GM11168 (cell line): Measurements from ENCODE around the gene TGM3.

Experiments used
- in situ Hi-C: fragments of 300-500 bp; cut with MboI; formaldehyde crosslinking; loops from one replicate; pipeline ENCODE4 v1.12.0; 2022; ENCODE audit warnings: low sequenced_read_pairs; ENCODE audit not compliant: unreplicated experiment

The TGM3 gene

DNA sequence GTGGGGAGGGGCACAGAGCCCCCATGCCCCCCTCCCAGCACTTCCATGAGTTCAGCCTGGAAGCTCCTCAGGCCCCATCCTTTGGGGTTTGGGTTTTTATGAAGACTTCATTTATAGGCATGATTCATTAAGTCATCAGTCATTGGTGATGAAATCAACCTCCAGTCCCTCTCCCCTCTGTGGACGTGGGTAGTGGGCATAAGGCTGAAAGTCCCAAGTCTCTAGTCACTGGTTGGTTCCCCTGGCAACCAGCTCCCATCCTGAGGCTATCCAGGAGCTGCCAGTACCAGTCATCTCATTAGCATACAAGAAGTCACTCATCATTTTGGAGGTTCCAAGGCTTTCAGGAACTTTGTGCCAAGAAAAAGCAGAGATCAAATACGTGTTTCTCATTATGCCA is 9.2 kb downstream of the TGM3 start:
- in situ Hi-C loops, result no loop called here

DNA sequence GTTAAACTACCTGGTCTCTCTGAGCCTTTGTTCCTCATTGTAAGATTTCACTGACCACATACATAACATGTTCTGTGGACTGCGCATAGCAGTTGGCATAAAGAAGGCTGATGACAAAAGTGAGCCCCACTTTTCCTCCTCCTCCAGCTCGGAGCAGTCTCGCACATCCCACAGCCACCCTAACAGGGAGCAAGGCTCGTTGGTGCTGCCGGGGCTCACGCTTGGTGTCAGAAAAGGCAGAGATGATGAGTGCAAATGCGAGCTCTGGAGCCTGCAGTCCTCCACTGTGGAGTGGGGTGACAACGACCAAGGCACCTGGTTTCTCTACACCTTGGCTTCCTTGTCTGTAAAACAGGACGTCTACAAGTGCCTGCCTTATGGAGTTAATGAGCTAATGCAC is 9.7 kb downstream of the TGM3 start:
- in situ Hi-C loops, result no loop called here

DNA sequence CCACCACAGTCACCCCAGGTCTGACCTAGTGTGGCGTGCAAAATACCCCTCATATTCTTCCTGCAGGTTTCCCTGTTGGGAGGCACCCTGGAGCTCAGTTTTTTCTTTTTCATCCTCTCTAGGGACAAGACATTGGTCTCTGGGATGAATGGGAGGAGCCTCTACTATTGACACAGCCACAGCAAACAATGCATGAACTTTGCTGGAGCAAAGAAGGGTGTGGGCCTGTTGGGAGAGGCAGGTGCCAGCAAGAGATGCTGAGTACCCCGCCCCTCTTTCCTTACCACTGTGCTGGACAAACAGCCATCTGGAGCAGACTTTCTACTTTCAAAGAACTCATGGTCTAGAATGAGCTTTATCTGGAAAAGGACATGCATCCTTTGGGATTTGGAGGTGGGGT is 10.1 kb downstream of the TGM3 start:
- in situ Hi-C loops, result no loop called here

DNA sequence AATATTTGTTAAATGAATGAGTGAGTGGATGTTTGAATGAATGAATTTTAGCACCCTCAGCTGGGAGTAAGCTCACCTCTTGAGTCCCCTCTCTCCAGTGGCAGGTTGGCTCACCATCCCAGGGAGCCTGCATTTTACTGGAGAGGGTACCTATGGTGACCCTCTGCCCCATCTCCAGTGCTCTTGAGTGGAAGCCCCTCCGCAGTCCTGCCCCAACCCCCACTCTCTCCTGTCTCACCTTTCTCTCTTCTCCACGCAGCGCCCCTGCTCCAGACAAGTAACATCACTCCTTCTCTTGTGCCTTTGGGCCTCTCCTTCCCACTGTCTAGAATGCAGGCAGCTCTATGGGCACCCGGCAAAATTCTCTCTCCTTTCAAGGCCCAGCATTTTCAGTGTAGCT is 11.3 kb downstream of the TGM3 start:
- in situ Hi-C loops, result no loop called here

DNA sequence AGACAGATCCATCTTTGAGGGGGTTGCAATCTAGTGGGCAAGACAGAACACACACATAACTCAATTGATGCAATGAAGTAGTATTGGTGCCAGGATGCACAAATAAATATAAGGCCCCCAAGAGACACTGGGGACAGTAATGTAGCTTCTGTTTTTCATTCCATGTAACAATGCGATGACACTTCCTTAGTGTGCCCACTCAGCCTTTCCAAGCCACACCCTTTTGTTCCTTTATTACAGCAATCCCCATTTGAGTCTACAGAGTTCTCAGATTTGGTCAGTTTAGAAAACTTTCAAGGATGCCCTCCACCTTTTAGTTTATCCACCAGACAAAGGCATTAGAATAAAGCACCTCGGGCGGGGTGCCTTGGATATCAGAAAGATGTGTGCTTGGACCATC is 15.5 kb downstream of the TGM3 start:
- in situ Hi-C loops, result no loop called here

DNA sequence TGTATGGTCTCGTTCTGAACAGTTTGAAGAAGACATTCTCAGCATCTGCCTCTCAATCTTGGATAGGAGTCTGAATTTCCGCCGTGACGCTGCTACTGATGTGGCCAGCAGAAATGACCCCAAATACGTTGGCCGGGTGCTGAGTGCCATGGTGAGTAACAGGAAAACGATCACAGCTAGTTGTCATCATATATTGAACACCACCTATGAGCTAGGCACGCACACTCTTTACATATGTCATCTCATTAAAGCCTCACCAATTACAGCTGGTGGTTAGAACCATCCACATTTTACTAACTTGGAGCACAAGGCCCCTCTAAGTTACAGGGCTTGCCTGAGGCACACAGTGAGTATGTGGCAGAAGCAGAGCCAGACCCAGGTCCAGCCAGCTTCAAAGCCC is 17.1 kb downstream of the TGM3 start:
- in situ Hi-C loops, result no loop called here

DNA sequence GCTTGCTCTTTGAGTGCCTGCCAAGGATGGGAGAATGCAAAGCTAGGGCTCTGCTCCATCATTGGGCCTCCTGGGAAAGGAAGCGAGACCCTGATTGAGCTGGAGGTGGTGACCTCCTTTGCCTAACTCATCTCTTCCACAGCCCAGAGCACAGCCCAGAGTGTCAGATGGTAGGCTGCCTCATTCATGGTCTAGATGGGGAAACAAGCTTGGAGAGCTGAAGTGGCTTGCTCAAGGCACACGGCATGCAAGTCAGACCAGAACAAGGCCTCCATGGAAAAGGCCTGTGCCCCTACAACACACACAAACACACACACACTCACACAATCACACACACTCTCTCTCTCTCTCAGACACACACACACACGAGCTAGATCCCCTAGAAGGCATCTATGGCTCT is 17.5 kb downstream of the TGM3 start:
- in situ Hi-C loops, result no loop called here

DNA sequence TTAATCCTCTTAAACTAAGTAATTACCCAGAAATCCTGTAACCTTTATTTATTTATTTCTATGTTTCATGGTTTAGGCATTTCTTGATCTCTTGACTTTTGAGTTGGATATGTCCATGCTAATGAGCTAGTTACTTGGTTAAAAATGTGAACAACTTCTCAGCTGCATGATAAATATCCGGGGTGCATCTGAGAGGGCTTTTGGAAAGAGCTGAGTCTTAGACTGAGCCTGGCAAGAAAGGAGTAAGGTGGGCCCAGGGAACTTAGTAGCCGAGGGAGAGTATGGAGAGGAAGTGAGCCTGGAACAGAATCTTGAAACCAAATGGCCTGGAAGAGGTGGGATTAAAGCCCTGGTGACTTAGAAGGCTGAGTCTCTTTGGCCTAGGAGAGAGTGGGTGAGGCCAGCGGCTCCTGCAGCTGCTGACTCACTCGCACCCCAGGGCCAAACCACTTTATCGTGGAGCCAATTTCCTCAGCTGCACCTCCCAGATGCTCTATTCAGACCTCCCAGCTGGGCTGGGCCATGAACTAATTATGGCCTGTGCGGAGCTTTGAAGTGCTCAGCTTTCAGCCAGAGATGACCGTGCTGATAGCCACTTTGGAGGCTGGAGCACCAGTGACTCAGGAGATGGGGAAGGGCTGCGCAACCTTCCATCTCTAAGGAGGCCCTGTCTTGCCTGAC is 19.1 kb downstream of the TGM3 start:
- in situ Hi-C loops, result no loop called here

DNA sequence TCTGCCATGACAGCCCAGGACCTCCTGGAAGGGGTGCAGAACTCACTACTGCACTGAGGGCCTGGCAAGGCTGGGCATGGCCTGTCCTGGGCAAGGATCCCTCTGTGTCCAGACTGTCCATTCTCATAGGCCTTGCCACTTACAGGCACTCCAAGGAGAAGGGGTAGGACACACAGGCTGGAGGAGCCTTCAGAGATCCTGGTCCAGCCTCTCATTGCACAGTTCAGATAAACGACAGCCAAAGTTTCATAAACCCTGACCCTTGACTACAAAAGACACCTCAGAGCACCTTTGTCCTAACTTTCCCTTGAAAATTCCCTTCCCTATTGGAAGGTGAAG is 19.6 kb downstream of the TGM3 start:
- in situ Hi-C loops, result no loop called here

DNA sequence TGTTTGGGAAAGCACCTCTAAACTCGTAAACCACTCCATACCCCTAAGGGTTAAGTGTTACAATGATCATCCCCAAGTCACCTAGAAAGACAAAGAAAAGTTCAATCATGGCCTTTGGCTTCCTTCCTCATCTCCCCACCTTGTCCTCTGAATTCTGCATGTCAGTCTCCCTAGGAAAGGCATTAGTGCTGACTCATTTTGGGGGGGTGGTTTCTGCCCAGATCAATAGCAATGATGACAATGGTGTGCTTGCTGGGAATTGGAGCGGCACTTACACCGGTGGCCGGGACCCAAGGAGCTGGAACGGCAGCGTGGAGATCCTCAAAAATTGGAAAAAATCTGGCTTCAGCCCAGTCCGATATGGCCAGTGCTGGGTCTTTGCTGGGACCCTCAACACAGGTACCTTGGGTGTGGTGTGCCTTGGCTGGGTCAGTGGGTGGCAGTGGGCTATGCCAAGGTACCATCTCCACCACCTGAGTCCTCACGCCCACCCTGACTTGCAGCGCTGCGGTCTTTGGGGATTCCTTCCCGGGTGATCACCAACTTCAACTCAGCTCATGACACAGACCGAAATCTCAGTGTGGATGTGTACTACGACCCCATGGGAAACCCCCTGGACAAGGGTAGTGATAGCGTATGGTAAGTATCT is 21.2 kb downstream of the TGM3 start:
- in situ Hi-C loops, result no loop called here

DNA sequence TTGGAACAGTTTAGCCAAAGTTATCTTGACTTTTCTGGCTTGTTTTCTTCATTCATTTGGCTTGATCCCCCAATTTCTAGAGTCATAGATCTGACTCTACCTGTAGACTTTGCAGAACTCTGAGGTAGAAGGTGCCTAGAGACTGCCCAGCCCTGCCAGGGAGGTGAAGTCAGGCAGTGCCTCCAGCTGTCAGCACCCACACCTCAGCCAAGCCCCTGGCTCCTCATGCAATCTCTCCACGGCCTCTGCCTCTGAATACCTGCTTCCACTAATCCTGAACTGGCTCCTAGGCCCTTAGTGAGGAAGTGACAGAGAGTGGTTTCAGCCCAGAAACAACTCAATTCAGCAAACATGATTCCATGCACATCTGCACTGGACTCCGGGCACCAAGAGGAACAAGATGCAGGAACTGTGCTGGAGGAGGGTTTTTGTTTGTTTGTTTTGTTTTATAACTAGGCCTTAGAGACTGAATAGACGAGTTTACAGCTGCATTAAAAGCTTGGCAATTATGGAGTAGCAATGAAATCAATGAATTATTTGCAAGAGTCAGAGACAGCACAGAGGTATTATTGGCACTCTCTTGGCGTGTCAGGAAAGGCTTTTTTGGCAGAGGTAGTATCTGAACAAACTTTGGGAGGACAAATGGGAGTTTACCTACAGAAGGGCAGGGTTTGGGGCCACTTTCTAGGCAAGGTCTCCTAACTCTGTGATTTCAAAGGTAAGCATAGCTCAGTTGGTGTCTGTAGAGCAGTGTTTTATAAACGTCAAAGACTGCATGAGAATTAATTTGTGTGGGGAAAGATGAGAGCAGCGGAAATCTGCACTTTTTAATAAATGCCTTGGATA is 25.2 kb downstream of the TGM3 start:
- in situ Hi-C loops, result no loop called here

DNA sequence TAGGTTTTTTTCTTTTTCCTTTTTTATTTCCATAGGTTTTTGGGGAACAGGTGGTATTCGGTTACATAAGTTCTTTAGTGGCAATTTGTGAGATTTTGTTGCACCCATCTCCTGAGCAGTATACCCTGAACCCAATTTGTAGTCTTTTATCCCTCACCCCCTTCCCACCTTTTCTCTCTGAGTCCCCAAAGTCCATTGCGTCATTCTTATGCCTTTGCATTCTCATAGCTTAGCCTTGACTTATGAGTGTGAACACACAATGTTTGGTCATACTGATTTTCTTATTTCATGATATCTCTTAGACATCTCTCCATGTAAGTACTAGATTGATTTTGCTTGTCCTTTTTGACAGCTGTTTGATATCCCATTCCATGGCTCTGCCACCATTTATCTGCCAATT is 27.2 kb downstream of the TGM3 start:
- in situ Hi-C loops, result no loop called here

DNA sequence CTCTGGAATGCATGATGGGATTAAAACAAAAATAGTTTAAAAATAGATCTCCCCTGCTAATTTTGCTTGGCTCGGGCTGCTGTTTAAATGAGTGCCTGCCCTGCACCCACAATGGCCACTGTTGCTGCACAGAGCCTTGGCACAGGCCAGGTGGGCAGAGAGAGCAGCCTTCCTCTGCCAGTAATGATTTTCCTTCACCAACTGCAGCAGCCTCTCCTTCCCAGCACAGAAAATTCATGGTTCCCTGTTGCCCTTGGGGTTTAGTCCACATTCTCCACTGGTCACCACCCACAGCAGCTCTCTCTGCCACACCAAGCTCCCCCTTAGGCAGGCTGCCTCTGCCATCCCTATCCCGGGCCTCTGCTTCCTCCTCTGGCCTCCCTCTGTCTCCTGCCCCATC is 30.2 kb downstream of the TGM3 start:
- in situ Hi-C loops, result no loop called here

DNA sequence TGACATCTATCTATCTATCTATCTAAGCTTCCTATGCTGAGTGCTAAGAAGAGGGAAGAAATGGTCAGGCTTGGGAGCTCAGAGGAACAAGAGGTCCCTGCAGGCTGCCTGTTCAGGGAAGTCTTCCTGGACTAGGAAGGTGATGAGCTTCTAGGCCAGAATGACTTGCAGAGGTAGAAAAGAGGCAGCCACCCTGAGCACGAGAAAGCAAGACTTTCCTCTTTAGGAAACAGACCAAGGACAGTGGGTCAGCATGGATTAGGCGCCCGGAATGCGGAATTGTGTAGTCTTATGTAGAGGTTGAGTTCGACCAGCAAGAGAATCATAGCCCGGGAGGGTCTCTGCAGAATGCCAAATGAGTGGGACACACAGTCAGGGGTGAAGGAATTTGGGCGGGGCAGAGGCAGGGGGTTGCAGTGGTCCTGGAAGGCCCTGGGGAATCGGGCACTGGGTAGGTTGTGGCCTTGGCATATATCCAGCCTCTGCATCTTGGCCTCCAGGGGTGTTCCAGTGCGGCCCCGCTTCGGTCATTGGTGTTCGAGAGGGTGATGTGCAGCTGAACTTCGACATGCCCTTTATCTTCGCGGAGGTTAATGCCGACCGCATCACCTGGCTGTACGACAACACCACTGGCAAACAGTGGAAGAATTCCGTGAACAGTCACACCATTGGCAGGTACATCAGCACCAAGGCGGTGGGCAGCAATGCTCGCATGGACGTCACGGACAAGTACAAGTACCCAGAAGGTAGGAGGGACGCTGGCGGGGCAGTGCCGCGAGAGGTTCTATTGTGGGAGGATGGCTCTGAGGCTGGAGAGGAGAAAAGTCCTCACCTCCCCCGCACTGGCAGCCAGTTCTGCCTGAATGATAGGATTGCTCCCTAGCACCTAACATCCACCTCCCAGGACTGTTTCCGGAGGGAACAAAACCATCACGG is 32.1 kb downstream of the TGM3 start:
- in situ Hi-C loops, result no loop called here

DNA sequence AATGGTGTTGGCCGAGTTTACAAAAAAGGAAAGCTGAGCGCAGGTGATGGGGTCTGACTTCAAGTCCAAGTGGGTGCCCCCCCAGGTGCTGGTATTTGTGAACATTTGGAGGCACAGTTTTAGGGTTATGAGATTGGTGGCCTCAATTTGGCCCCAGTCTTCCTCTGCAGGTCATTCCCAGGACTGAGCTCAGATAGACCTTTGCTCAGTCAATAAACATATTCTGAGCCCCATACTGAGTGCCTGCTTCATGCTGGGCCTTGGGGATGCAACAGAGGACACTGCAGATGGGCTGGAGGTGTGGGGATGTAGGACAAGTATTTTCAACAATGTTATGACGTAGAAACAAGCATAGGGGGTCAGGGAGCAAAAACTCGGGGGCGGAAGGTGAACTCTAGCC is 33.5 kb downstream of the TGM3 start:
- in situ Hi-C loops, result no loop called here

DNA sequence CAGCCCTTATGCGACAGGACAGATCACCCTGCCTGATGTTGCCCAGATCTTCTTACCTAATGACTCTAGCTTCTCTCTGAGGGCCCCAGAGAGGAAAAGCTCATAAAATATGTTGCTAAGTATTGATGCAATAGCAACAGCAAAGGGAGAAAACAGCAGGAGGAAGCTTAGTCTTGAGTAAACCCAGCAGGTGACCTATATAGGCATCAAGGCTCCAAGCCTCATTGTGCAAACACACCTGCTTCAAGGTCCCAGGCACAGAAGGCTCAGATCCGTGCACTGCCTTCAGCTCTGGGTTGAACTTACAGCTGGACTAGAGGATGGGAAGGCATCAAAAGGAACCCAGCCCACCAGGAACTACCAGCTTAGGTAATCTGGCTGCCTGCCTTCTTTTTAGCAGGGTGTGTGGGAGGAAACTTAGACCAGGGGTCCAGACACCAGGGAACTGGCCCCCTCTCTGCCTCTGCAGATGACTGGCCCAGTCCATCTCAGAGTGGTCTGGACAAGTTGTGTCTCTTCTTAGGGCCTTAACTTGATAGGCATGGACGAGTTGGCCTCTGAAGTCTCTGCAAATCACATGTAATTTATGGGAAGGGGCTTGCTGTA is 34.4 kb downstream of the TGM3 start:
- in situ Hi-C loops, result no loop called here

DNA sequence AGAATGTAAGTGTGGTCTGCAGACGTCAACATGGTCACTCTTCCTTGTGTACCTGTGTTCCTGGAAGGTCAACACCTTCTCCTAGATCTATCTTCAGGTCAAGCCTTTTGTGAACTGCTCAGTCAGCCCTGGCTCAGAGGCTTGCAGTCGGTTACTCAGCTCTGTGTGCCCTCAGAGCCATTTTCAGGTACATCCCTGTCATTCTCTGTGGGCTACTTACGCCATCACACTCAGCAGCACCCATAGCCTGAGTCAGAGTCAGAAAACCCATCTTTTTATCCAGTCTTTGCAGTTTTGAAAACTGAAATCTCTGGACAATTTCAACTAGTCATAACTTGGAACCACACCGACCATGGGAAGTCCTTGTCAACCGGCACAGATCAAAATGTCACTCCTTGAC is 35.3 kb downstream of the TGM3 start:
- in situ Hi-C loops, result no loop called here

DNA sequence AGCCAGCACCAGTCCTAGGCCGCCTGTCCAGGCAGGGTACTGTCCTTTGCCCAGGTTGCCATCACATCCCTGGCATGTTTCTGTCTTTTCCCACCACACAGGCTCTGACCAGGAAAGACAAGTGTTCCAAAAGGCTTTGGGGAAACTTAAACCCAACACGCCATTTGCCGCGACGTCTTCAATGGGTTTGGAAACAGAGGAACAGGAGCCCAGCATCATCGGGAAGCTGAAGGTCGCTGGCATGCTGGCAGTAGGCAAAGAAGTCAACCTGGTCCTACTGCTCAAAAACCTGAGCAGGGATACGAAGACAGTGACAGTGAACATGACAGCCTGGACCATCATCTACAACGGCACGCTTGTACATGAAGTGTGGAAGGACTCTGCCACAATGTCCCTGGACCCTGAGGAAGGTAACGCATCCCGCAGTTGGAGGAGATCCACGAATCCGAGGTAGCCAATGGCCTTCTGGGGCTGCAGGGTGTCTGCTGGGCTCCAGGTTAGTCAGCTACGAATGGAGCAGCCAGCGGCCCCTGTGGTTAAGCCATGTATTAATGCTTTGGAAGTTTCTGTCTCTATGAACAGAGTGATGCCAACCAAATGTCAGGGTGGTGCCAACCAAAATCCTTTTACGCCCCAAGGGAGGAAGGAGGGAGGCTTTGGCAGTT is 36.2 kb downstream of the TGM3 start:
- in situ Hi-C loops, result no loop called here

DNA sequence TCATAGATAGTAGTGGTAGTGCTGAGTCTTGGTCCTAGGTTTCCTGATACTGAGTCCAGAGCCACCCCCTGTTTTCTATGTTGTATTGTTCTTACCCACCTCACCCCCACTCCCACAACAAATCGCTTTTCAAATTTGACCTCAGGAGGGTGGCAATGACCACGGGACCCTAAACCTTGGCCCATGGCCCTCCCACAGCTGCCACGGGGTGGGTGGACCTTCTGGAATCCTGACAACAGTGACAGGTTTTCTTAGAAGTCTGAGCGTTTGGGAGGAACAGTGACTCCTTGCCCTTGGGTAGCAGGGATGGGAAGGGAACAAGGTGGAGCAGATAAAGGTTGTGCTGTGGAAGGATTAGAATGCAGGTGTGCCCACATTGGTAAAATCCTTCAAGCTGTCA is 36.9 kb downstream of the TGM3 start:
- in situ Hi-C loops, result no loop called here

DNA sequence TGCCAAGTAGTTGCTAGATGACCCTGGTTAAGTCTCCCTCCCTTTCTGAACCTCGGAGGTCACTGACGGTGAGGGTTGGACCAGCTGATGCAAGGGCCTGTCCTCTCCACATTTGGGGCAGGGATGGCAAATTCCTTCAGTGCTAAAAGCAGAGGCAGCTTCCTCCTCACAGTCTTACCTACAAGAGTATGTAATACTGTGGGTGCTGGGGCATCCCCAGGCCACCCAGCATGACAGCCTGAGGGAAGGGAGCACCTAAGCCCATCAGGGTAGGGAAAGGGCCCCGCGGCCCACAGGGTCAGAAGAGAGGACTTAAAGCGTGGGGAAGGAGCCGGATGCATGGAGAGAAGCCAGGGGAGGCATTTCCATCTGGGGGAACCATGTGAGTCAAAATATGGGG is 38.0 kb downstream of the TGM3 start:
- in situ Hi-C loops, result no loop called here
